GM23248 (cell line): ENCODE results near the gene CA14. TPM values are rescaled to one million over a fixed set of nuclear protein-coding genes. Genes with fewer than 3 reads are reported as not detected.

Experiments used
- DNase-seq: peaks from one replicate; pipeline ENCODE4 v3.0.0-alpha.2; 2015
- H2AFZ ChIP-seq: fragments of 200-600 bp; sonication (generic); 2 replicates; pipeline ENCODE4 v1.6.1; 2016; ENCODE audit warnings: antibody characterized with exemption
- H3F3A ChIP-seq: fragments of 200-600 bp; sonication (generic); 2 replicates; pipeline ENCODE4 v1.6.1; 2016; ENCODE audit warnings: mild to moderate bottlenecking, antibody characterized with exemption, mixed run types; ENCODE audit not compliant: insufficient read depth
- H3K27ac ChIP-seq: fragments of 200-600 bp; sonication (generic); 2 replicates; pipeline ENCODE4 v1.5.1; 2016; ENCODE audit warnings: mild to moderate bottlenecking
- H3K27me3 ChIP-seq: fragments of 200-600 bp; sonication (generic); replicated peaks from 2 replicates; pipeline ENCODE4 v1.6.1; 2016; ENCODE audit warnings: mild to moderate bottlenecking; ENCODE audit not compliant: insufficient read depth
- H3K36me3 ChIP-seq: fragments of 200-600 bp; sonication (generic); 2 replicates; pipeline ENCODE4 v1.6.1; 2016; ENCODE audit warnings: low read depth, mild to moderate bottlenecking
- H3K4me1 ChIP-seq: fragments of 200-600 bp; sonication (generic); 2 replicates; pipeline ENCODE4 v1.6.1; 2016; ENCODE audit warnings: mild to moderate bottlenecking; ENCODE audit not compliant: insufficient read depth
- H3K4me2 ChIP-seq: fragments of 200-600 bp; sonication (generic); one replicate; pipeline ENCODE4 v1.6.1; 2016; ENCODE audit warnings: mild to moderate bottlenecking; ENCODE audit not compliant: unreplicated experiment
- H3K4me3 ChIP-seq: fragments of 200-600 bp; sonication (generic); 2 replicates; pipeline ENCODE4 v1.5.1; 2016; ENCODE audit warnings: mild to moderate bottlenecking
- H3K79me2 ChIP-seq: fragments of 200-600 bp; sonication (generic); 2 replicates; pipeline ENCODE4 v1.6.1; 2016; ENCODE audit warnings: mild to moderate bottlenecking; ENCODE audit not compliant: insufficient read depth
- H3K9ac ChIP-seq: fragments of 200-600 bp; sonication (generic); 2 replicates; pipeline ENCODE4 v1.6.1; 2016; ENCODE audit warnings: mild to moderate bottlenecking
- H3K9me2 ChIP-seq: fragments of 200-600 bp; sonication (generic); 2 replicates; pipeline ENCODE4 v1.6.1; 2016; ENCODE audit warnings: mixed run types, mild to moderate bottlenecking, moderate library complexity; ENCODE audit not compliant: insufficient read depth
- H3K9me3 ChIP-seq: fragments of 200-600 bp; sonication (generic); one replicate; pipeline ENCODE4 v1.6.1; 2017; ENCODE audit warnings: low read depth
- H4K20me1 ChIP-seq: fragments of 200-600 bp; sonication (generic); 2 replicates; pipeline ENCODE4 v1.6.0; 2016; ENCODE audit not compliant: insufficient read depth
- EZH2 ChIP-seq: fragments of 200-600 bp; sonication (generic); IDR thresholded peaks from 2 replicates; pipeline ENCODE4 v1.6.1; 2018; ENCODE audit warnings: antibody characterized with exemption, mild to moderate bottlenecking; ENCODE audit not compliant: insufficient read depth, poor library complexity, severe bottlenecking
- EZH2phosphoT487 ChIP-seq: fragments of 200-600 bp; sonication (generic); IDR thresholded peaks from 2 replicates; pipeline ENCODE4 v1.6.1; 2018; ENCODE audit warnings: antibody characterized with exemption, moderate library complexity, mild to moderate bottlenecking, low read depth; ENCODE audit not compliant: insufficient read depth
- WGBS, 2 experiments: methylation state at CpG; one replicate each; pipeline ENCODE4 v1.1.6; 2015 to 2017; ENCODE audit warnings: low lambda C conversion rate in 2 of 2, low coverage in 1 of 2; ENCODE audit errors: missing lambda C conversion rate in 2 of 2; 5-methylcytosine and 5-hydroxymethylcytosine counted together
- in situ Hi-C: fragments of 300-500 bp; cut with MboI; formaldehyde crosslinking; loops from 2 replicates; pipeline ENCODE4 v1.15.0; 2020
- polyA plus RNA-seq: library from polyadenylated mRNA; unstranded; fragments of >200 nt; fragmentation: Nextera tagmentation; extraction: Ambion mirVana; gene quantifications from 2 replicates; pipeline ENCODE4 v1.2.1, GENCODE V29; 2016
- total RNA-seq: library from RNA; depleted of rRNA; stranded (reverse); fragments of >200 nt; shearing (Covaris generic); gene quantifications from 2 replicates; pipeline ENCODE4 v1.2.3, GENCODE V29; 2014

The CA14 gene
- total and polyA plus RNA-seq, 2 experiments from 2014 or later: not detected

- H3K4me2 ChIP-seq: peak overlapping the region; percentile 98
- H3K9me3 ChIP-seq: no peaks in the 10 kb centered on the region
- peak; percentile 62 for DNase-seq
- H3K4me1 ChIP-seq: peaks cover 6% of the 10 kb centered on the region; the same call in 1 of the 2 replicates
- H3K9ac ChIP-seq: peak overlapping the region; percentile 95
- H3K79me2 ChIP-seq: peaks cover 62% of the 10 kb centered on the region
- H3K27ac ChIP-seq: peak overlapping the region; percentile 87
- H2AFZ ChIP-seq: peak overlapping the region; percentile 79
- peak overlapping the region; percentile 93 for H3K4me3 ChIP-seq
- H3K27me3 ChIP-seq: no peaks in the 10 kb centered on the region
- no peaks in the 10 kb centered on the region for H4K20me1 ChIP-seq
- H3F3A ChIP-seq: peaks cover 10% of the 10 kb centered on the region
- 4 to 6% methylated on average over 15 of the region's 15 CpGs for WGBS, 2 experiments
- no peak for TF ChIP-seq EZH2phosphoT487
- TF ChIP-seq EZH2: no peak
- in situ Hi-C loops: no loop called here
- no peaks in the 10 kb centered on the region for H3K9me2 ChIP-seq
- H3K36me3 ChIP-seq: no peaks in the 10 kb centered on the region
Measured at GRCh38 chr1:150233359-150234308, 23.9 kb upstream of the CA14 start.

- Histone ChIP-seq H3K27ac (peak overlapping the region; percentile 87), H3K27me3 (no peaks in the 10 kb centered on the region), H3K4me1 (peaks cover 6% of the 10 kb centered on the region; the same call in 1 of the 2 replicates), H3K4me3 (peak overlapping the region; percentile 93), H3F3A (peaks cover 10% of the 10 kb centered on the region), H2AFZ (peak overlapping the region; percentile 79), H3K9ac (peak overlapping the region; percentile 95), H3K36me3 (no peaks in the 10 kb centered on the region), H3K79me2 (peaks cover 57% of the 10 kb centered on the region), H4K20me1 (no peaks in the 10 kb centered on the region), H3K9me2 (no peaks in the 10 kb centered on the region), H3K4me2 (peak overlapping the region; percentile 98), H3K9me3 (no peaks in the 10 kb centered on the region)
- no peak for DNase-seq
- in situ Hi-C loops: no loop called here
- 1 to 2% methylated on average over 9 of the region's 9 CpGs for WGBS, 2 experiments
- TF ChIP-seq EZH2 (no peak), EZH2phosphoT487 (no peak)
Measured at GRCh38 chr1:150234309-150234565, 23.3 kb upstream of the CA14 start.

GRCh38 chr1:150234566-150235293, 22.8 kb upstream of the CA14 start:
- in situ Hi-C loops: no loop called here
- no peaks in the 10 kb centered on the region for H3K27me3 ChIP-seq
- H3K9me2 ChIP-seq: no peaks in the 10 kb centered on the region
- H3K9me3 ChIP-seq: no peaks in the 10 kb centered on the region
- H3K36me3 ChIP-seq: no peaks in the 10 kb centered on the region
- H3K4me3 ChIP-seq: peak overlapping the region; percentile 93
- H3K4me2 ChIP-seq: peak overlapping the region; percentile 98
- H3K27ac ChIP-seq: peak overlapping the region; percentile 87
- peaks cover 6% of the 10 kb centered on the region; the same call in 1 of the 2 replicates for H3K4me1 ChIP-seq
- no peaks in the 10 kb centered on the region for H4K20me1 ChIP-seq
- H3F3A ChIP-seq: peaks cover 10% of the 10 kb centered on the region
- 1 to 2% methylated on average over 73 to 78 of the region's 78 CpGs for WGBS, 2 experiments
- TF ChIP-seq EZH2: no peak
- peak; percentile 90 for DNase-seq
- H3K79me2 ChIP-seq: peaks cover 52% of the 10 kb centered on the region
- peak overlapping the region; percentile 95 for H3K9ac ChIP-seq
- peak overlapping the region; percentile 79 for H2AFZ ChIP-seq

GRCh38 chr1:150235294-150235851, 22.2 kb upstream of the CA14 start:
- Histone ChIP-seq H2AFZ (peak overlapping the region; percentile 79), H3K9me2 (no peaks in the 10 kb centered on the region), H3K4me2 (peak overlapping the region; percentile 98), H3K9me3 (no peaks in the 10 kb centered on the region), H4K20me1 (no peaks in the 10 kb centered on the region), H3K27ac (peak overlapping the region; percentile 87), H3K9ac (peak overlapping the region; percentile 95), H3F3A (peaks cover 10% of the 10 kb centered on the region), H3K4me3 (peak overlapping the region; percentile 93), H3K4me1 (peaks cover 6% of the 10 kb centered on the region; the same call in 1 of the 2 replicates), H3K36me3 (no peaks in the 10 kb centered on the region), H3K27me3 (no peaks in the 10 kb centered on the region), H3K79me2 (peaks cover 46% of the 10 kb centered on the region)
- TF ChIP-seq EZH2phosphoT487 (no peak), EZH2 (no peak)
- peak; percentile 57 for DNase-seq
- WGBS, 2 experiments: 1 to 3% methylated on average over 17 to 27 of the region's 27 CpGs
- in situ Hi-C loops: no loop called here
